GM18873 (cell line): ENCODE measurements around the gene PRRC2A.

Experiments used
- ATAC-seq: cut with Tn5 transposase; IDR thresholded peaks from one replicate; pipeline ENCODE4 v1.9.1; 2021; ENCODE audit warnings: mild to moderate bottlenecking, moderate library complexity, moderate number of reproducible peaks; ENCODE audit not compliant: unreplicated experiment, low FRiP score

The PRRC2A gene

DNA sequence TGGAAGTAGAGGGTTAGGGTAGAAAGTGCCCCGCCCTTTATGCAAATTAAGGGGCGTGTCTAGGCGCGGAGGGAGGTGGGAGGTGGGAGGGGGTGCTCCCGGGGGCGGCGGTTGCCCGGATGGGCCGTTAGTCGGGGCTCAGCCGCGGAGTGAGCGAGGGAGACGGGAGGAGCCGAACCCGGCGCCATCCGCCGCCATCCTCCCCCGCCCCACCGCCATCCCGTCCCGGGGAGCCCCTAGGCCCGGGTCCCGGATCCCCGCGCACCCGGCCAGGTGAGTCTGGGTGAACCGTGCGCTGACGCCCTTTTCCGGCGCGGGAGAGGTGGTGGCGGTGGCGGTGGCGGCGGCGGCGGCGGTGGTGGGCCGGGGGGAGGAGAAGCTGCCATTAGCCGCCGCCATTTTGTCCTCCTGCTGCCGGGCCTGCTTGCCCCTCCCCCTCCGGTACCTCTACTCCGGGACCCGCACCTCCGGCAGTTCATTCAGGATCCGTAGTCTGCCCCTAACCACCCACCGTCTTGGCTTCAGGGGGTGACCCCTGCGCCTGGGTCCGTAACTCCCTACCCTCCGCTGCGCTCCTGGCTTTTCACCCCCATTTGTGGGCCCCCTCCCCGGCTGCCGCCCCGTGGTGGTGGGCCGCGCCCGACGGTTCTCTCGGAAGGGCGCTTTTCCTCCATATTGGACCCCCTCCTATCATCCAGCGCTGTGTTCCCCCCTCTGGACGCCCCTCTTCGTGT lies at the start of gene PRRC2A:
Gene PRRC2A, plus strand, starts transcription at position 130 of the 734 bp plus-strand sequence. CDS start 2,075 bp downstream, outside the sequence.
- ATAC-seq: peak; percentile 24

DNA sequence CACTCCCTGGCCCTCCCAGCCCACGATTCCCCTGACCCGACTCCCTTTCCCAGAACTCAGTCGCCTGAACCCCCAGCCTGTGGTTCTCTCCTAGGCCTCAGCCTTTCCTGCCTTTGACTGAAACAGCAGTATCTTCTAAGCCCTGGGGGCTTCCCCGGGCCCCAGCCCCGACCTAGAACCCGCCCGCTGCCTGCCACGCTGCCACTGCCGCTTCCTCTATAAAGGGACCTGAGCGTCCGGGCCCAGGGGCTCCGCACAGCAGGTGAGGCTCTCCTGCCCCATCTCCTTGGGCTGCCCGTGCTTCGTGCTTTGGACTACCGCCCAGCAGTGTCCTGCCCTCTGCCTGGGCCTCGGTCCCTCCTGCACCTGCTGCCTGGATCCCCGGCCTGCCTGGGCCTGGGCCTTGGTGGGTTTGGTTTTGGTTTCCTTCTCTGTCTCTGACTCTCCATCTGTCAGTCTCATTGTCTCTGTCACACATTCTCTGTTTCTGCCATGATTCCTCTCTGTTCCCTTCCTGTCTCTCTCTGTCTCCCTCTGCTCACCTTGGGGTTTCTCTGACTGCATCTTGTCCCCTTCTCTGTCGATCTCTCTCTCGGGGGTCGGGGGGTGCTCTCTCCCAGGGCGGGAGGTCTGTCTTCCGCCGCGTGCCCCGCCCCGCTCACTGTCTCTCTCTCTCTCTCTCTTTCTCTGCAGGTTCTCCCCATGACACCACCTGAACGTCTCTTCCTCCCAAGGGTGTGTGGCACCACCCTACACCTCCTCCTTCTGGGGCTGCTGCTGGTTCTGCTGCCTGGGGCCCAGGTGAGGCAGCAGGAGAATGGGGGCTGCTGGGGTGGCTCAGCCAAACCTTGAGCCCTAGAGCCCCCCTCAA lies 48.2 kb upstream of the PRRC2A start, which contains the start of gene LTA:
Gene LTA, plus strand, starts transcription at position 249 of the 871 bp plus-strand sequence. Its CDS starts 454 bp downstream, at position 703.
- ATAC-seq: peak; percentile 33

DNA sequence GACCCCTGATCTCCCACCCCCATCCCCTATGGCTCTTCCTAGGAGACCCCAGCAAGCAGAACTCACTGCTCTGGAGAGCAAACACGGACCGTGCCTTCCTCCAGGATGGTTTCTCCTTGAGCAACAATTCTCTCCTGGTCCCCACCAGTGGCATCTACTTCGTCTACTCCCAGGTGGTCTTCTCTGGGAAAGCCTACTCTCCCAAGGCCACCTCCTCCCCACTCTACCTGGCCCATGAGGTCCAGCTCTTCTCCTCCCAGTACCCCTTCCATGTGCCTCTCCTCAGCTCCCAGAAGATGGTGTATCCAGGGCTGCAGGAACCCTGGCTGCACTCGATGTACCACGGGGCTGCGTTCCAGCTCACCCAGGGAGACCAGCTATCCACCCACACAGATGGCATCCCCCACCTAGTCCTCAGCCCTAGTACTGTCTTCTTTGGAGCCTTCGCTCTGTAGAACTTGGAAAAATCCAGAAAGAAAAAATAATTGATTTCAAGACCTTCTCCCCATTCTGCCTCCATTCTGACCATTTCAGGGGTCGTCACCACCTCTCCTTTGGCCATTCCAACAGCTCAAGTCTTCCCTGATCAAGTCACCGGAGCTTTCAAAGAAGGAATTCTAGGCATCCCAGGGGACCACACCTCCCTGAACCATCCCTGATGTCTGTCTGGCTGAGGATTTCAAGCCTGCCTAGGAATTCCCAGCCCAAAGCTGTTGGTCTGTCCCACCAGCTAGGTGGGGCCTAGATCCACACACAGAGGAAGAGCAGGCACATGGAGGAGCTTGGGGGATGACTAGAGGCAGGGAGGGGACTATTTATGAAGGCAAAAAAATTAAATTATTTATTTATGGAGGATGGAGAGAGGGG lies 47.0 kb upstream of the PRRC2A start:
- ATAC-seq: no peak

DNA sequence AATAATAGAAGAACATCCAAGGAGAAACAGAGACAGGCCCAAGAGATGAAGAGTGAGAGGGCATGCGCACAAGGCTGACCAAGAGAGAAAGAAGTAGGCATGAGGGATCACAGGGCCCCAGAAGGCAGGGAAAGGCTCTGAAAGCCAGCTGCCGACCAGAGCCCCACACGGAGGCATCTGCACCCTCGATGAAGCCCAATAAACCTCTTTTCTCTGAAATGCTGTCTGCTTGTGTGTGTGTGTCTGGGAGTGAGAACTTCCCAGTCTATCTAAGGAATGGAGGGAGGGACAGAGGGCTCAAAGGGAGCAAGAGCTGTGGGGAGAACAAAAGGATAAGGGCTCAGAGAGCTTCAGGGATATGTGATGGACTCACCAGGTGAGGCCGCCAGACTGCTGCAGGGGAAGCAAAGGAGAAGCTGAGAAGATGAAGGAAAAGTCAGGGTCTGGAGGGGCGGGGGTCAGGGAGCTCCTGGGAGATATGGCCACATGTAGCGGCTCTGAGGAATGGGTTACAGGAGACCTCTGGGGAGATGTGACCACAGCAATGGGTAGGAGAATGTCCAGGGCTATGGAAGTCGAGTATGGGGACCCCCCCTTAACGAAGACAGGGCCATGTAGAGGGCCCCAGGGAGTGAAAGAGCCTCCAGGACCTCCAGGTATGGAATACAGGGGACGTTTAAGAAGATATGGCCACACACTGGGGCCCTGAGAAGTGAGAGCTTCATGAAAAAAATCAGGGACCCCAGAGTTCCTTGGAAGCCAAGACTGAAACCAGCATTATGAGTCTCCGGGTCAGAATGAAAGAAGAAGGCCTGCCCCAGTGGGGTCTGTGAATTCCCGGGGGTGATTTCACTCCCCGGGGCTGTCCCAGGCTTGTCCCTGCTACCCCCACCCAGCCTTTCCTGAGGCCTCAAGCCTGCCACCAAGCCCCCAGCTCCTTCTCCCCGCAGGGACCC lies 46.1 kb upstream of the PRRC2A start:
- no peak for ATAC-seq

DNA sequence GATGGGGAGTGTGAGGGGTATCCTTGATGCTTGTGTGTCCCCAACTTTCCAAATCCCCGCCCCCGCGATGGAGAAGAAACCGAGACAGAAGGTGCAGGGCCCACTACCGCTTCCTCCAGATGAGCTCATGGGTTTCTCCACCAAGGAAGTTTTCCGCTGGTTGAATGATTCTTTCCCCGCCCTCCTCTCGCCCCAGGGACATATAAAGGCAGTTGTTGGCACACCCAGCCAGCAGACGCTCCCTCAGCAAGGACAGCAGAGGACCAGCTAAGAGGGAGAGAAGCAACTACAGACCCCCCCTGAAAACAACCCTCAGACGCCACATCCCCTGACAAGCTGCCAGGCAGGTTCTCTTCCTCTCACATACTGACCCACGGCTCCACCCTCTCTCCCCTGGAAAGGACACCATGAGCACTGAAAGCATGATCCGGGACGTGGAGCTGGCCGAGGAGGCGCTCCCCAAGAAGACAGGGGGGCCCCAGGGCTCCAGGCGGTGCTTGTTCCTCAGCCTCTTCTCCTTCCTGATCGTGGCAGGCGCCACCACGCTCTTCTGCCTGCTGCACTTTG lies 45.1 kb upstream of the PRRC2A start, which contains the start of gene TNF:
Gene TNF, plus strand, starts transcription at position 231 of the 567 bp plus-strand sequence. Its CDS starts 177 bp downstream, at position 408.
- no peak for ATAC-seq

DNA sequence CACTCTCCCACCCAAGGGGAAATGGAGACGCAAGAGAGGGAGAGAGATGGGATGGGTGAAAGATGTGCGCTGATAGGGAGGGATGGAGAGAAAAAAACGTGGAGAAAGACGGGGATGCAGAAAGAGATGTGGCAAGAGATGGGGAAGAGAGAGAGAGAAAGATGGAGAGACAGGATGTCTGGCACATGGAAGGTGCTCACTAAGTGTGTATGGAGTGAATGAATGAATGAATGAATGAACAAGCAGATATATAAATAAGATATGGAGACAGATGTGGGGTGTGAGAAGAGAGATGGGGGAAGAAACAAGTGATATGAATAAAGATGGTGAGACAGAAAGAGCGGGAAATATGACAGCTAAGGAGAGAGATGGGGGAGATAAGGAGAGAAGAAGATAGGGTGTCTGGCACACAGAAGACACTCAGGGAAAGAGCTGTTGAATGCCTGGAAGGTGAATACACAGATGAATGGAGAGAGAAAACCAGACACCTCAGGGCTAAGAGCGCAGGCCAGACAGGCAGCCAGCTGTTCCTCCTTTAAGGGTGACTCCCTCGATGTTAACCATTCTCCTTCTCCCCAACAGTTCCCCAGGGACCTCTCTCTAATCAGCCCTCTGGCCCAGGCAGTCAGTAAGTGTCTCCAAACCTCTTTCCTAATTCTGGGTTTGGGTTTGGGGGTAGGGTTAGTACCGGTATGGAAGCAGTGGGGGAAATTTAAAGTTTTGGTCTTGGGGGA lies 44.4 kb upstream of the PRRC2A start:
- no peak for ATAC-seq

DNA sequence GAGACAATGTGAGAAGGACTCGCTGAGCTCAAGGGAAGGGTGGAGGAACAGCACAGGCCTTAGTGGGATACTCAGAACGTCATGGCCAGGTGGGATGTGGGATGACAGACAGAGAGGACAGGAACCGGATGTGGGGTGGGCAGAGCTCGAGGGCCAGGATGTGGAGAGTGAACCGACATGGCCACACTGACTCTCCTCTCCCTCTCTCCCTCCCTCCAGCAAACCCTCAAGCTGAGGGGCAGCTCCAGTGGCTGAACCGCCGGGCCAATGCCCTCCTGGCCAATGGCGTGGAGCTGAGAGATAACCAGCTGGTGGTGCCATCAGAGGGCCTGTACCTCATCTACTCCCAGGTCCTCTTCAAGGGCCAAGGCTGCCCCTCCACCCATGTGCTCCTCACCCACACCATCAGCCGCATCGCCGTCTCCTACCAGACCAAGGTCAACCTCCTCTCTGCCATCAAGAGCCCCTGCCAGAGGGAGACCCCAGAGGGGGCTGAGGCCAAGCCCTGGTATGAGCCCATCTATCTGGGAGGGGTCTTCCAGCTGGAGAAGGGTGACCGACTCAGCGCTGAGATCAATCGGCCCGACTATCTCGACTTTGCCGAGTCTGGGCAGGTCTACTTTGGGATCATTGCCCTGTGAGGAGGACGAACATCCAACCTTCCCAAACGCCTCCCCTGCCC lies 43.5 kb upstream of the PRRC2A start:
- ATAC-seq: no peak

DNA sequence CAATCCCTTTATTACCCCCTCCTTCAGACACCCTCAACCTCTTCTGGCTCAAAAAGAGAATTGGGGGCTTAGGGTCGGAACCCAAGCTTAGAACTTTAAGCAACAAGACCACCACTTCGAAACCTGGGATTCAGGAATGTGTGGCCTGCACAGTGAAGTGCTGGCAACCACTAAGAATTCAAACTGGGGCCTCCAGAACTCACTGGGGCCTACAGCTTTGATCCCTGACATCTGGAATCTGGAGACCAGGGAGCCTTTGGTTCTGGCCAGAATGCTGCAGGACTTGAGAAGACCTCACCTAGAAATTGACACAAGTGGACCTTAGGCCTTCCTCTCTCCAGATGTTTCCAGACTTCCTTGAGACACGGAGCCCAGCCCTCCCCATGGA lies 42.9 kb upstream of the PRRC2A start:
- ATAC-seq: no peak

DNA sequence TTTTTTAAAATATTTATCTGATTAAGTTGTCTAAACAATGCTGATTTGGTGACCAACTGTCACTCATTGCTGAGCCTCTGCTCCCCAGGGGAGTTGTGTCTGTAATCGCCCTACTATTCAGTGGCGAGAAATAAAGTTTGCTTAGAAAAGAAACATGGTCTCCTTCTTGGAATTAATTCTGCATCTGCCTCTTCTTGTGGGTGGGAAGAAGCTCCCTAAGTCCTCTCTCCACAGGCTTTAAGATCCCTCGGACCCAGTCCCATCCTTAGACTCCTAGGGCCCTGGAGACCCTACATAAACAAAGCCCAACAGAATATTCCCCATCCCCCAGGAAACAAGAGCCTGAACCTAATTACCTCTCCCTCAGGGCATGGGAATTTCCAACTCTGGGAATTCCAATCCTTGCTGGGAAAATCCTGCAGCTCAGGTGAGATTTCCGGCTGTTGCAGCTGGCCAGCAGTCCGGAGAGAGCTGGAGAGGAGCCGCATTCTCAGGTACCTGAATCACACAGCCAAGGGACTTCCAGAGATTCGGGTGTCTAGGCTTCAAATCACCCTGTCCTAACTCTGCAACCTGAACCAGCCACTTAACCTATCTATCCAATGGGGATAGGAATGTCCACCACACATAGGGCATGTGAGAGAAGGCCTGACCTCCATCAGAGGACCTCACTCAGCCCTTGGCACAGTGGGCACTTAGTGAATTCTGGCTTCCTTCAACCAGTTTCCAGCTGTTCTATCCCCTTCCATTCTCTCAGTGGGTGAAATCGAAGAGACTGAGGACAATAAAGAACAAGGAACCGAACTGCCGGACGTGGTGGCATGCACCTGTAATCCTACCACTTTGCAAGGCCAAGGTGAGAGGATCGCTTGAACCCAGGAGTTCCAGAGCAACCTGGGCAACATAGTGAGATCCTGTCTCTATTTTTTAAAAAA lies 42.1 kb upstream of the PRRC2A start:
- no peak for ATAC-seq

DNA sequence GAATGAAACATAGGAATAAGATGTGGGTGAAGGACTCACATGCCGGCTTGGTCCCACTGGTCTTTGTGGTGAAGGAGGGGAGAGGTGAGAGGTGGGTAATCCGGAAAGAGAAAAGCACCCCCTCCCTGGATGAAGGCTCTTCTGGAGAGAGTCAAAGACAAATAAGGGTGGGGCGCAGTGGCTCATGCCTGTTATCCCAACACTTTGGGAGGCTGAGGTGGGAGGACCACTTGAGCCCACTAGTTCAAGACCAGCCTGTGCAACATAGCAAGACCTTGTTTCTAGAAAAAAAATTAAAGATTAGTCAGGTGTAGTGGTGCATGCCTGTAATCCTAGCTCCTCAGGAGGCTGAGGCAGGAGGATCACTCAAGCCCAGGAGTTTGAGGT lies 41.4 kb upstream of the PRRC2A start:
- no peak for ATAC-seq

DNA sequence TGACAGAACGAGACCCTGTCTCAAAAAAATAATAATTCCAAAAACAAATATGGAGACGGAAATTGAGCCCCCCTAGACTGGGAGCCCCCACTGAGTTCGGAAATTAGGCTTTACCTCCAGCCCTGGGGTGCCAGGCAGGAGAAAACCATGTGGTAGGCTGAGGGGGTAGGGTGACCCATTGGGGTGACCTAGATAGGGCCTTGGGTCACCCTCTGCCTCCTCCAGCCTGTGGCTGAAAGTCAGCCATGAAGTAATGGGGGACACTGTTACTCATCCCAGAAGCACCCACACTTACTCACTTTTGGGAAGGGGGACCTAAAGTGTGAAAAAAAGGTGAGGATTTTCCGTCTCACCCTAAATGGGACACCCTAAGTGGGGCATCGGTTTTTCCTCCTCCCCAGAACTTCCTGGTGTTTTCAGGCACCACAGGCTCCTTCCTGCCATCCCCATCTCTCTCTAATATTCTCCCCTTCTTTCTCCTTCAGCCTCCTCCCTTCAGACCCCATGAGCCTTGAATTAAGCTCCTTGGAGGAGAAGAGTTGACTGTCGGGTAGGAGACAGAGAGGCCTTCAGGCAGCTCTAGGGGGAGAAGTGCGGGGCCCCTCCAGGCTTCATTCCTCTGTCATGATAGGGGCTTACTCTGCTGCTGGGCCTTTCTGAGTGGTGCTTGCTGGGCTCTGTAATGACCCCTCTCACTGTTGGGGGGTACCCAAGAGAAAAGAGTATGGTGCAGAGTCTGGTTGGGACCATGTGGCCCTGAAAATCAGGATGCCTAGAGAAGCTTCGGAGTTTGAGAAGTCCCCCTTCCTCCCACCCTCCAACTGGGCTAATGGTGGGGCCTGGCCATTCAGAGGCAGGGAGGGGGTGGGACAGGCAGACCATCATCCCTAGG lies 40.7 kb upstream of the PRRC2A start:
- ATAC-seq: no peak

DNA sequence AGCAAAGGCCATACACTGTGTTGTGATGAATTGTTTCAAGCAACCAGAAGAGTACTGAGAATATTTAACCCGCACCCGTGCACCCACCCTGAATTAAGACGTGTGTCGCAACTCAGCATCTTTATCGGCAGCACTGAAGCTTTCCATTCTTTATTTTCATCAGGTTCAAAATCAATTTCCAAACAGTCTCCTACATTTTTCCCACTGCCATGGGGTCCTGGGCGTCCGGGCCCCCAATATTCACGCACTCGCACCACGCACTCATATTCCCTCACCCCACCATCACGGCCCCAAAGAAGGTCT lies 40.1 kb upstream of the PRRC2A start:
- no peak for ATAC-seq

DNA sequence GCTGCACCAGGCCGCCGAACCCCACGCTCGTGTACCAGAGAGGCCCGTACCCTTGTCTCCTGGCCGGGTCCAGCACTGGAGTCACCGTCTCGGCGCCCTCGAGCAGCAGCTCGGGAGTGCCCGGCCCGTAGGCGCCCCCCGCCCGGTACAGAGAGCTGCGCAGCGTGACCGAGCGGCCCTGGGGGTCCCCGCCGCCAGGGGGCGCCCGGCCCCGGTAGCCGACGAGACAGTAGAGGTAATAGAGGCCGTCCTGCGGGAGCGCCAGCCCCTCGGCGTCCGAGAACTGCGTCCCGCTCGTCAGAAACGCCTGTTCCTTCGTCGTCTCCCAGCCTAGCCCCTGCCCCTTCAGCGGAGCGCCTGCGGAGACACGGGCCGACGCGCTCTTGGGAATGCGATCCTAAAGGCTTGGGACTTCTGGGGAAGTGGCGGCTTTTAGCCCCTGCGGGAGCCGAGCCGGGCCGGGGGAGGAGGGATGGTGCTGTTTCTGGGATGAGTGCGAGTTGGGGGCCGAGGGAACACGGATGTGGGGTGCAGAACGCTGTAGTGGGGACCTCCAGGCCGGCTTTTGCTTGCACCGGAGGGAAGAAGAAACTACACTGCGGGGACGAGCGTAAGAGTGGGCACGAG lies 39.6 kb upstream of the PRRC2A start:
- ATAC-seq: no peak

DNA sequence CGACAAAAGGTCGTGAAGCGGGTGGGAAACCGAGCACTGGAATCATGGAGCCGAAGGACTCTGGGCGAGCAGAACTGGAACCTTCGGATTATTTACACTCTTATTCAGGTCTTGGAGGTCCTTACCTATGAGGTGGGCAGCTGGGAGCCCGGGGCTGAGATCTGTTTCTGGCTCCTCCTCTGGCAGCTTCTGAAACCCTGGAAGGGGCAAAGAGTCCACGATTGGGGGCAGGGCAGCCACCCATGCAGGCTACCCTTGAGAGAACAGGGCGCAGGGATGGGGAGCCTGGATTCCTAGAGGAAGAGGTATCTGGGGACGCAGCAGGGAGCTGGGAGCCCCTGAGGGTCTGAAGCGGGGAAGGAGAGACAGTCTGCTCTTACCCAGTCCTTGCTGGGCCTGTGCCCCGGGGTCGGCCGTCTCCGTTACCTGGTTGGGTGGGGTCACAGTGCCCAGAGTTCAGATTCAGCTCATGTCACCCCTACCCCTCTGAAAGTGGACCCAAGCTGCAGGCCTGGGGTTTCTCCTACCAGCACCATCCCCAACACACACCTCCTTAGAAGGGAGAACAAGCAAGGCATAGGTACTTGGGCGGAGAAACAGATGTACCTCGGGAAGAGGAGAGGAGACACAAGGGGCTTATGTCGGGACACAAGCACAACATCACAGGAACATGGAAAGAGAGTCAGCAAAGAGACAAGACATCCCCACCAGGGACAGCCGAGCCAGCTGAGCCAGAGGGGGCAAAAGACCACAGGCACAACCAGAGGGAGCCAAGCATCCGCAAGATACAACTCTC lies 38.9 kb upstream of the PRRC2A start:
- ATAC-seq: no peak

DNA sequence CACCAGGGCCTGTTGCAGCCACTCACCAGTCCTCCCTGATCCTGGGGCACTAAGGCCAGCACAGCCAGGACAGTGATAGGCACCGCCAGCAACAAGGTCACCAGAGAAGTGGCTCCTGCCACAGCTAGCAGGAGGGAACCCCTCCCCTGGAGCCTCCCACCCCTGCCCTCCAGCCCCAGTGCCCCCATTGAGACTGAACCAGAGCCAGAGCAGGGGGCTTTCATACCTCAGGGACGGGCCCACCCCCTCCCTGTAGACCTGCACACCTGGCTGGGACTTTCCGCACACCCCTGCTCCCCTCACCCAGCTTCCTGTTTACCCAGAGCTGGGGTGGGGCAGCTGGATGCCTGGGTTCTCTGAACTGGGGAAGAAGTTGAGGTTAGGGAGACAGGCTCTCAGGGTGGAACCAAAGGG lies 38.3 kb upstream of the PRRC2A start, which contains the start of gene LTB:
Gene LTB, minus strand, starts transcription at position 195 of the 414 bp plus-strand sequence. Its CDS starts 7 bp downstream, at position 188.
- ATAC-seq: no peak
